Body of pancreas (tissue), 4 donors: Measurements from ENCODE around the gene MND1. TPM values are rescaled to one million over a fixed set of nuclear protein-coding genes. Genes with fewer than 3 reads are reported as not detected.
A peak's percentile ranks its signal among the peaks of the same experiment; 100 is the strongest.

Source experiments
- ATAC-seq: fragments of 150-250 bp; one replicate; pipeline ENCODE4 v1.9.1; 2016
- DNase-seq, 4 donors: peaks; one replicate each; pipeline ENCODE4 v3.0.0-alpha.2; 2019
- H3K27ac ChIP-seq, 4 donors: fragments of 200-600 bp; sonication (generic); 1 replicate in 3 of 4; 2 replicates in 1 of 4; pipeline versions ENCODE4 v1.5.1 to v1.6.1; 2016 to 2019; ENCODE audit warnings: mild to moderate bottlenecking in 1 of 4, mixed read lengths in 1 of 4, moderate library complexity in 1 of 4
- H3K27me3 ChIP-seq, 2 donors: fragments of 200-600 bp; sonication (generic); one replicate each; pipeline ENCODE4 v1.6.0; 2016; ENCODE audit warnings: mild to moderate bottlenecking in 1 of 2
- H3K36me3 ChIP-seq, 2 donors: fragments of 200-600 bp; sonication (generic); replicated peaks in 1 of 2; 2 replicates each; pipeline ENCODE4 v1.5.1; 2016; ENCODE audit warnings: low read depth in 2 of 2; ENCODE audit not compliant: insufficient read depth in 1 of 2
- H3K4me1 ChIP-seq: fragments of 200-600 bp; sonication (generic); one replicate; pipeline ENCODE4 v1.6.0; 2016
- H3K4me3 ChIP-seq, 2 donors: fragments of 200-600 bp; sonication (generic); 1 replicate in 1 of 2; 2 replicates in 1 of 2; pipeline ENCODE4 v1.5.1; 2016 to 2019
- H3K9me3 ChIP-seq, 3 donors: fragments of 200-600 bp; sonication (generic); 1 replicate in 2 of 3; 2 replicates in 1 of 3; pipeline ENCODE4 v1.5.1; 2016
- CTCF ChIP-seq, 7 experiments: fragments of 450-650 bp in 4 of 7; fragments of 200-600 bp in 3 of 7; sonication (generic) in 3 of 7; IDR thresholded peaks; one replicate each; pipeline ENCODE4 v1.5.1; 2016 to 2019; ENCODE audit warnings: antibody characterized with exemption in 7 of 7
- POLR2A ChIP-seq, 3 donors: fragments of 450-650 bp; IDR thresholded peaks; one replicate each; pipeline ENCODE4 v1.6.1; 2016; ENCODE audit warnings: antibody characterized with exemption in 3 of 3, mild to moderate bottlenecking in 2 of 3
- WGBS, 2 donors: methylation state at CpG; one replicate each; pipeline ENCODE4 v1.1.5; 2017; 5-methylcytosine and 5-hydroxymethylcytosine counted together
- intact Hi-C: fragments of 100-400 bp; cut with DNase I; formaldehyde crosslinking; loops from one replicate; pipeline ENCODE4 v1.15.1; 2023
- total RNA-seq, 2 donors: library from RNA; depleted of rRNA; stranded (reverse); fragments of >200 nt; gene quantifications; one replicate each; pipeline ENCODE4 v1.1.0, GENCODE V29; 2016

Gene MND1
- total RNA-seq, 2 donors from 2014 or later, result 1.0 TPM; not detected in 1

- no peak overlapping the region for H3K4me3 ChIP-seq
- H3K36me3 ChIP-seq, result no peaks in the 10 kb centered on the region
- no peaks in the 10 kb centered on the region for H3K27me3 ChIP-seq
- ATAC-seq, result no peak
- TF ChIP-seq CTCF (IDR thresholded peaks at IDR 0.05) (no peak), POLR2A (IDR thresholded peaks at IDR 0.05) (no peak)
- 36 to 39% methylated on average over 3 of the region's 3 CpGs for WGBS, 2 donors
- peaks cover 10% of the 10 kb centered on the region for H3K4me1 ChIP-seq
- H3K27ac ChIP-seq, result peak overlapping the region; percentile 33 to 83 (median 76)
- intact Hi-C loops, result loop anchor here (10.0 kb wide), 1 partner anchor 141 kb away; no protein-coding TSS in a partner anchor
- no peak for DNase-seq
- H3K9me3 ChIP-seq, result no peaks in the 10 kb centered on the region
Measured at GRCh38 chr4:153433754-153434105, 89.2 kb downstream of the MND1 start.

- Histone ChIP-seq H3K27me3 (no peaks in the 10 kb centered on the region), H3K4me3 (no peak overlapping the region), H3K9me3 (no peaks in the 10 kb centered on the region), H3K36me3 (no peaks in the 10 kb centered on the region), H3K4me1 (peaks cover 10% of the 10 kb centered on the region), H3K27ac (peak overlapping the region in 1 of 4 donors; percentile 72)
- intact Hi-C loops, result loop anchor here (10.0 kb wide), 1 partner anchor 141 kb away; no protein-coding TSS in a partner anchor
- WGBS, 2 donors, result 34 to 47% methylated on average over 2 of the region's 2 CpGs
- TF ChIP-seq CTCF (IDR thresholded peaks at IDR 0.05) (no peak), POLR2A (IDR thresholded peaks at IDR 0.05) (no peak)
- ATAC-seq, result no peak
- no peak for DNase-seq
Measured at GRCh38 chr4:153434190-153434589, 89.7 kb downstream of the MND1 start.

- no peak for DNase-seq
- Histone ChIP-seq H3K36me3 (no peaks in the 10 kb centered on the region), H3K4me3 (no peak overlapping the region), H3K4me1 (peaks cover under 1% of the 10 kb centered on the region), H3K27me3 (no peaks in the 10 kb centered on the region), H3K27ac (no peak overlapping the region), H3K9me3 (no peaks in the 10 kb centered on the region)
- intact Hi-C loops, result loop anchor here (10.0 kb wide), 1 partner anchor 136 kb away; no protein-coding TSS in a partner anchor
- ATAC-seq, result no peak
- WGBS, 2 donors, result 74 to 75% methylated on average over 13 of the region's 13 CpGs
- TF ChIP-seq CTCF (IDR thresholded peaks at IDR 0.05) (no peak), POLR2A (IDR thresholded peaks at IDR 0.05) (no peak)
Measured at GRCh38 chr4:153438916-153439756, 94.6 kb downstream of the MND1 start.

GRCh38 chr4:153439831-153440230 lies 95.3 kb downstream of the MND1 start:
- intact Hi-C loops, result loop anchor here (10.0 kb wide), 1 partner anchor 135 kb away; no protein-coding TSS in a partner anchor
- H3K36me3 ChIP-seq, result no peaks in the 10 kb centered on the region
- H3K4me3 ChIP-seq, result no peak overlapping the region
- H3K27me3 ChIP-seq, result no peaks in the 10 kb centered on the region
- H3K4me1 ChIP-seq, result no peaks in the 10 kb centered on the region
- DNase-seq (no peak), ATAC-seq (no peak)
- TF ChIP-seq POLR2A (IDR thresholded peaks at IDR 0.05) (no peak), CTCF (IDR thresholded peaks at IDR 0.05) (no peak)
- no peaks in the 10 kb centered on the region for H3K9me3 ChIP-seq
- WGBS, 2 donors, result 85 to 92% methylated on average over 9 of the region's 9 CpGs
- H3K27ac ChIP-seq, result no peak overlapping the region
